HL-60/S4 treated with phorbol 12-myristate 13-acetate at 8.2 ng/mL for 4 days and 3 days (cell line): Measurements from ENCODE around the gene ZCCHC14.
"Not testable (repeated sequence)": the region's sequence is repeated elsewhere in the genome, so short reads cannot be mapped to it uniquely, and the experiment has no call there.

ENCODE experiments used
- in situ Hi-C: fragments of 300-500 bp; cut with MboI; formaldehyde crosslinking; loops from 2 replicates; pipeline ENCODE4 v1.15.0; 2022; ENCODE audit warnings: low sequenced_read_pairs

Gene ZCCHC14

DNA sequence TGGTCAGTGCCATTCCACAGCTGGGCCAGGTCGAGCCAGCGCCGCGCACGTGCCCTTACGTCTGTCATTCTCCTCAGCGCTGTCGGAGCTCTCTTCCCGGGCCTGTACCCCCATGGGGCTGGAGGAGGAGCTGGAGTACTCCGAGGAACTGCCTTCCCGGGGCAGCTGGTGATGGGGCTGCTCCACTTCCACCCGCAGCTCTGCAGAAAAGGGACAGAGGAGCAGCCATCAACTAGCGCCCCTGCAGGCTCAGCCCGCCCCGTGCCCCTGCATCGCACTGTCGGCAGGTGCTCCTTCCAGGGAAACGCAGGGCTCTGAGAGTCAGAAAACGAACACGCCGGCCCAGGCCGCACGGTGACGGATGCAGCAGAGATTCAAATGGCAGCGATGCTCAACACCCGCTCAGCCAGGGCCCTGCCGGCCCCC, 79.8 kb downstream of the ZCCHC14 start:
- in situ Hi-C loops: no loop called here

DNA sequence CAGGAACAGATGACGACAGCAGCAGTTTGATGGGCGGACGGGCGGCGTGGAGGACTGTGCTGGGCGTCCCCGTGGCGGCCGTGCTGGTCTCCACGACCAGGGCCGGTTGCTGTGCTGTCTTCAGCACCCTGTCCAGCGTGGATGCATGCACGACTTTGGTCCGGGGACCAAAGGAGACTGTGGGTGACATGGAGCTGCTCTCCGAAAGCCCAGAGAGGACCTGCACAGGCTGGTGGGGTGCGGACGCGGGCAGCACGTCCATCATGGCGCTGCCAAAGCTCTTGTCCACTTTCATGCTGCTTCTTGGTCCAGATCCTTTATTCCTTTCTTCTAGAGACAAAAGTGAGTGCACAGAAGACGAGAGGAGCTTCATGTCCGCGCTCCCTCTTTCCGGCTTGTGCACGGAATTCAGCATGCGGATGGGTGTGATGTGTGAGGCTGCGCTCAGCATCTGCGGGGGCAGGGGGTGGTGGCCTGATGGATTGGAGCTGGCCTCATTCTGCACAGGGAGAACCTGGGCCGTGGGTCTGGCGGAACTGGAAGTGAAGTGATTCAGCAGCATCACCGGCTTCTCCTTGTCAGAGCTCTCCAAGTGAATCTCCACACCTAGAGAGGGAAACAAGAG, 80.3 kb downstream of the ZCCHC14 start:
- in situ Hi-C loops: no loop called here

- in situ Hi-C loops: no loop called here
Observed at GRCh38 chr16:87411375-87412271, 81.2 kb downstream of the ZCCHC14 start.

DNA sequence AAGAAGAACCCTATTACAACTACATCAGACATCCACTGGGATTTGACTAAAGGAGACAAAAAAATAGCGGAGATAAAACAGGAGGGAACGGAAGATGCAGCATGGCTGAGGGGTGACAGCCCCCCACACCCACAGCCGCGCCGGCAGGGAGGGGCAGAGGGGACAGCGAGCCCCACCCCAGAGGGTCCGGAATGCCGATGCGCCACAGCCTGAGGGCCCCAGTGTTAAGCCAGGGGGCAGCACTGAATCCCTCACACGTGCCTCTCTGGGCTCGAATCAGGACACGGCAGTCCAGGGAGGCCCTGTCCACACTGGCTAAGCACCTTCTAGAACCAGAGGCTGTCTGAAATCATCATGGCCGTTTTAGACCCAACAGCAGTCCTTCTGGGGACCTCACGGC, 81.9 kb downstream of the ZCCHC14 start:
- in situ Hi-C loops: no loop called here

DNA sequence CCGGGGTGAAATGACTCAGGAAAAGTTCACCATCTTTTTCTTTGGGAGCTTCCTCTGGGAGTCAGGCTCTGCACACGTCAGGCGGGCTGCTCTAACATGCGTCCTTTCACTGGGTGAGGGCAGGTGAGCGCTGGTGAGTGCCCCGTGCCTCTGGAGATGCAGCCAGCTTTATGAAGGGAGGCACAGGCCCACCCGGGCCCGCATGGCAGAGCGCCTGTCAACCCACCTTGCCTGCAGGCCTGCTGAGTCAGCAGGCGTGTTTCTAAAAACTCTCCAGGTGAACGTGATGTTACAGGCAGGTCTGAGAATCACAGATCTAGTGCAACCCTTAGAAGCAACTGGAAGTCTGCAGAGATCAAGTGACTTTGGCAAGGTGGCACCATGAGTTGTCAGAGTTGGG, 82.3 kb downstream of the ZCCHC14 start:
- in situ Hi-C loops: no loop called here

GRCh38 chr16:87409781-87410180, 83.0 kb downstream of the ZCCHC14 start:
- in situ Hi-C loops: no loop called here

DNA sequence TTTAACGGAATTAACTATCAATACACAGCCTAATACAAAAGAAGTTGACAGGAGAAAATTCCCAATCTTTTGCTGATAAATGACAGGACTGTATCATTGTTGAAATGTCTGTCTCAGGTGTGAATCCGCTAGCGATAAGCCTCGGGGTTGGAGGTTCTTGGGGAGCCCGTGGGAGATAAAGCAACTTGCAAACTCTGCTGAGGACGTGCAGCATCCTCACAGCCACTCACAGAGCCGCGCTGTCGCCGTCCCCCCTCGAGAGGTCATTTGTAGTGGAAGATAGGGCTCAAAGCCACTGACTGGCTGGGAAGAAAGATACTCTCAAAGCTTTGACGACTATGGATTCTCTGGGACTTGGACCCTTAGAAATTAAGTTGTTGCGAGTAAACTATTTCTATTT, 83.7 kb downstream of the ZCCHC14 start:
- in situ Hi-C loops: no loop called here

DNA sequence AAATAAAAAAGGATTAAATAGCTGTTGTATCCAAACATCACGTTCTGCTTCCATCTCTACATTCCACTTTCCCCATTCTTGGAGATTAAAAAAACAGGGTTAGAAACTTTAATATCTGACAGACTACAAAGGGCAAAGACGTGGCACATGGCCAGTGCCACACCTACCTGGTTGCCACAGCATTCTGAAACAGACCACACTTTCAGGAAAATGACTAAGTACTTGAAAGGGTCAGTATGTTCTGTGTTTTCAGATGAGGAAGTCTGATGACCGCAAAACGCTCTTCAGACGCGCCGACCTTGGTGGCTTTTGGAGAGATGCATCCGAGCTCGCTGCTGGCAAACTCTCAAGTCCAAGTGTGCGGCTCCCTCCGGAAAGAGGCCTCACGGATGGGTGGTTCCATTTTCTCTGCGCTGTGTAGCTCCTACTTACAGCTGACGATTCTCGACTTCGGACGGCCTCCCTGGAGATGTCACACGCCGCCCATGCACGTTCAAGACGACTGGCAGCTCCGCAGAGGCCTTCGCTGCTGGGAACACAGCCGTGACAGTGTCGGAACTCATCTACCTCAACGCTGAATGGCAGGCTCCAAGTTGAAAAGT, 85.2 kb downstream of the ZCCHC14 start:
- in situ Hi-C loops: no loop called here

DNA sequence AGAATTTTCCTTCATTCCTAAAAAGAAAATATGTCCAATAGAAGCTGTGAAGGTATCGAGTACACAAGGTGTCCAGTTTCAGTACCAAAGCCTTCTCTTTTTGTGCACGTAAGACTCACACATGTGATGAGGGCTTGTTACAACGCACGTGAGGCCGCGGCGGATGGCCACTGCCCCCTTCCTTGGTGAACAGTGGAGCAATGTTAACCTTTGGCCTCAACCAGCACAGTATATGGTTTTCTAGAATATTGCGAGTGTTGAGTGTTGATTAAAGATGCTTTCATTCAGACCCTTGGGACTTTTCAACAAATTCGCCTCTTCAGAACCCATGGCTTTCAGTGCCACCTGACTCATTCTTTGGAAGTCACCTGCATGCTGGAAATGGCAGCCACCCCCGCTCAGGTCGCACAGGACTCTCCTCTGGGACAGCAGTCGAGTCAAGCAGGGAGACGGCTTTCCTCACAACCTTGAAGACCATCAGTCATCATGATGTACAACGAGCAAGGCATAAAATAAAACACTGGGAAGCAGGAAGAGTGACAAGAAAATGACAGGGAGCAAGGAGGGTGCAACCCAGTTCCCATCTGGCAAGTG, 86.2 kb downstream of the ZCCHC14 start:
- in situ Hi-C loops: no loop called here

DNA sequence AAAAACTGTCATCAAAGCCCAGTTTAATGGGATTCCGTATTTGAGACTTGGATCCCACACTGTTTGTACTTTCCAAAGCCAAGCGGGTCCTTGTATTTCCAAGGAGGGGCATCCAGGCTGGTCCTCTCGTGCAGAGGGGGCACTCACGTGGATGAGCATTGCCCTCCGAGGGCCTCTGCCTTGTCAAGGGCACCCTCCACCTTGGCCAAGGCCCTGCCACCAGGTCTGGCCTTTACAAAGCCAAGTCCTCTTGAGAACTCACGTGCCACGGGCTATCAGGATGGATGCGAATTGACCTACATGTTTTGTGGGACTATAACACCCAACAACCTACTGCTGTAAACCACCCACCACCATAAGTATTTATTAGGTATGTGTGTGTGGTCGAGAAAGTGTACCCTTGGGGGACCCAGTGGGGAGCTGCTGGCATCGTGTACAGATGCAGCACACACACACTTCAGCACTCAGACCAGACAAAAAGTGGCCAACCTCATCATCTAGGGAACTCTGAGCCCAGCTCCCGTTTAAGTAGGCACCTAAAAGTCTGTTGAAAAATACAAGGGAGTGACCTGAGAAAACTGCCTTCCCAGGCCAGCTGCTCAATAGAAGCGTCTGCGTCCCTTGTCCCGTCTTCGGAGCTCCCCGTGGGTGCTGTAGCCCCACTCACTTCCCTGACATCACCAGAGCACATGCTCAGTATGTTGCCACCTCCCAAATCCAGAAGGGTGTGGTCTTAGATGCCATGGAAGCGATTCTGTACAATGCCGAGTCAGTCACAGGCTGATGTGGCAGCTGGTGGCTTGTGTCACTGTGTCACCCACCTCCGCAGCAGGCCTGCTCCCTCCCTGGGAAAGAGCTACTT, 87.8 kb downstream of the ZCCHC14 start:
- in situ Hi-C loops: no loop called here

GRCh38 chr16:87395181-87395842, 97.5 kb downstream of the ZCCHC14 start:
- in situ Hi-C loops: no loop called here

DNA sequence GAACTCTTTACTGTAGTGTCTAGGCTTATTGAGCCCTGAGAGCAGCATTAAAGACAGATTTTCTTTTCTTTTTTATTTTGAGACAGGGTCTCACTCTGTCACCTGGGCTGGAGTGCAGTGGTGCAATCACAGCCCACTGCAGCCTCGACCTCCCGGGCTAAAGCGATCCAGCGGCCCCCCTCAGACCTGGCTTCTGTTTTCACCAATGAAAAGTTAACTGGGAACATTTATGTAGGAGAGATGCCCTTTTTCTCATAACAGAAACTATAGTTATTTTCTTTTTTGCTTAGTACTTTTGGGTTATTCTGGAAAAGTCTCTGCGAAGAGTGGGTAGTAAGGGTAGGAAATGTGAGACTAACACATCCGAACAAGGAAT, 99.2 kb downstream of the ZCCHC14 start:
- in situ Hi-C loops: no loop called here

DNA sequence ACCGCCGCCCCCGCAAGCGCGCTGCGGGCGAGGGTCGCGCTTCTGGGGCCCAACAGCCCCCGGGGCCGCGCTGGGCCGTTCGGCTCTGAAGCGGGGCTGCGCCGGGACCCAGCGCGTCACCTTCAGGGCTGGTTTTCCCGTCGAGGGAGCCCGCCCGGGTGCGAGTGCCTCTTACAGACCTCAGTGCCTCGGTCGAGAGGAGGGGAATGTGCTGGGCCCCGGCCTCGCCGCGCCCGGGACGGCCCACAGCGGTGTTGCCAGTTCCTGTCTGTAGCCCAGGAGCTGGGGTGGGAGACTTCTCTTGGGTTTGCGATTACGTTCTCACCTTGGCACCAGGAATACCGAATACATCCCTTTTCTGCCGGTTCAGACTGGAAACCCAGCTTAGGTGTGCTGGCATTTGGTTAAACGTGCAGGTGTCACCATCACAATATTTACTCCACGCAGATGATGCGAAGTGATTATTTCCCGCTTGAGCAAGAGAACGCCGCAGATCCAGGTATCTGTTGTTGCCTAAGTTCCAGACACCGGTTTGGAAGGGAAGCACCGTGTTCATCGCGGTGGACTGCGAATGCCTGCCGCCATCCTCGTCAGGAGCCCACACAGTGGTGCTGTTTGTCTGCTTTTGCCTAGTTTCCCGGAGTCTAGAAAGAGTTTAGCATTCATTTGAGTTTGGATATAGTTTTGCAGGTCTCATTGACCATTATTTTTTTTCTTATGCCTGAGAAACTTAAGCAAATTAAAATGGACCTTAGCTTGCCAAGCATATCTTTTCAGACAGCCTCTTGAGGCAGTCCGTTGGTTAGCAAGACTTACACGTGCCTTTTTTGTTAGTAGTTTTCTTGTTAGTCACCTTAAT, 99.8 kb downstream of the ZCCHC14 start:
- in situ Hi-C loops: no loop called here

- in situ Hi-C loops: no loop called here
Observed at GRCh38 chr16:87391950-87392820, 100.6 kb downstream of the ZCCHC14 start, which contains the start of gene MAP1LC3B. TSS of gene MAP1LC3B (plus strand) at chr16:87392336. CDS start at chr16:87392428, 92 bp downstream.

DNA sequence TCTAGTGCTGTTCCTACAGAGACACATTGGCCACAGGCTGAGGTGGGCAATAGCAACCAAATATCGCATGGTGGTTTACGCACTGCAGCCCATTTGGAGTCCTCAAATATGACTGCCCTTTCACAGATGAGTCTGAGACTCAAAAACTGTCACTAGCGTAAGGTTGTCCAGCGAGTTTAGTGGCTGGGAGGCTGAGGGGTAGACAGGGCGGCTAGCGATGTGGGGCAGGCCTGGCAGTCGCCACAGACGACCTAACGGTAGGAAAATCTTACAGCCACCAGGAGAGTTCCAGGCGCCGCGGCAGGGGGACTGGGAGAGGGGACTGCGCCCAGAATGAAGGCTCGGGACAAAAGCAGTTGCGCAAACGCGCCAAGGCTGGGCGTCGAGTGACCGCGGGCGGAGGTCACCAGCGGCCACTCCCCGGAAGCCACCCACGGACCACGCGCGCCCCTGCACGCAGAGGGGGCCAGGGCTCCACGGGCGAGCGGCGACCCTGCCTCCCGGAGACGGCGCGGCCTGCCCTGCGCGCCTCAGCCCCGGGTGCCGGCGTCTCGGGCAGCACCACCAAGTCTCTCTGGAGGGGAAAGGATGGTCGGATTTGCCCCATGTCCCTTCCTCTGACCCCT, 101.4 kb downstream of the ZCCHC14 start:
- in situ Hi-C loops: no loop called here

GRCh38 chr16:87390641-87391323, 102.0 kb downstream of the ZCCHC14 start:
- in situ Hi-C loops: no loop called here

GRCh38 chr16:87389914-87390313, 102.9 kb downstream of the ZCCHC14 start:
- in situ Hi-C loops: not testable (repeated sequence)
